HG02885 (cell line): ENCODE data around the gene LANCL3.
A peak's percentile ranks its signal among the peaks of the same experiment; 100 is the strongest.

ENCODE experiments used
- ATAC-seq: cut with Tn5 transposase; IDR thresholded peaks from one replicate; pipeline ENCODE4 v1.9.1; 2021; ENCODE audit warnings: mild to moderate bottlenecking; ENCODE audit not compliant: unreplicated experiment, poor library complexity

The LANCL3 gene

GRCh38 chrX:37677765-37678164, 106.3 kb downstream of the LANCL3 start:
- ATAC-seq, result peak; percentile 84

DNA sequence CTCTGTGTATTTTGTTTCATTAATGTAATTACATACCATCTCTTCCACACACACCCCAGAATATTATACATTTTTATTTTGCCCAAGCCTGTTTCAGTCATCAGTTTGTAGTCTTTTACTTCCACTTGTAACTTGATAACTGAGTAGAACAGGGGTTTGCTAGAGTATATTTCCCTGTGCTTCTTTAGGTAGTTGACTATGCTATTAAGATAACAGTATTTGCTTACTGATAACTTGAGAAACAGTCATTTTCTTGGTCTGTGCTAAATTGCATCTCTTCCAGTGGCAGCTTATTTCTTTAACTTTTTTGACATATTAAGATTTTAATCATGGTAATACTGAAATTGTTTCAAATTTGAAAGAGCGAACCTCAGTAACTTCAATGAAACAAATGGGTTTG, 107.1 kb downstream of the LANCL3 start:
- no peak for ATAC-seq

GRCh38 chrX:37679230-37679629, 107.8 kb downstream of the LANCL3 start:
- ATAC-seq, result no peak

DNA sequence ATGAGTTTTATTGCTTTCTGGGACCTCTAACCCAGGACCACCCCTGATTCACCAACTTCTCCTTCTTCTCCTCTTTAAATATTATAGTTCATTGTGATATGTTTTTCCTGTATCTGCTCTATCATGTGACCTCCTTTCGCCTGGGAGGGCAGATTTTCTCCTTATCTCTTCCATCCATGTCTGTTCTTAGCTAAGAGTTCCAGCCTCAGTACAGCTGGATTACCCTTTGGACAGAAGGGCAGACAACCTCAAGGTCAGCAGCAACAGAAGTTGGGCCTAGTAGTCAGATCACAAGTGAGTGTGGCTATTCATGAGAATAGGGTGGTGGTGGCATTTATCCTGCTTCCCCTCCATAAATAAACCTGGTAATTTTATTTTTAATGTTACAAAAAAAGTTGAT, 108.4 kb downstream of the LANCL3 start:
- no peak for ATAC-seq

GRCh38 chrX:37684426-37684825, 113.0 kb downstream of the LANCL3 start:
- ATAC-seq, result no peak

GRCh38 chrX:37684973-37685372, 113.5 kb downstream of the LANCL3 start:
- ATAC-seq, result no peak

GRCh38 chrX:37685381-37686359, 114.2 kb downstream of the LANCL3 start, which contains the start of gene XK:
XK (plus strand) TSS chrX:37685791; CDS start chrX:37685962, 171 bp downstream.
- peak; percentile 83 for ATAC-seq

- no peak for ATAC-seq
These were observed 115.0 kb downstream of the LANCL3 start for GRCh38 chrX:37686369-37686995.

DNA sequence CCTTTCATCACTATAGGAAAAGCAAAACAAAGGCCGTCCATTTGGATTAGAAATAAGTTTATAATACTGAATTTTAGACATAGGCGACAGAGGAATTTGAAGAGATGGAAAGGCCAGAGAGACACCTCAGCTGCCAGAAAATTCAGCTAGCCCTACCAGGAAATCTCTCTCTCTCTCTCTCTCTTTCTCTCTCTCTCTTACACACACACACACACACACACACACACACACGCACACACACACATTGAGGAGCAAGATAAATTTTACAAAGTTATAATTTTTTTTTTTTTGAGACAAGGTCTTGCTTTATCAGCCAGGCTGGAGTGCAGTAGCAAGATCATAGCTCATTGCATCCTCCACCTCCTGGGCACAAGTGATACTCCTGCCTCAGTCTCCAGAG, 115.5 kb downstream of the LANCL3 start:
- ATAC-seq, result no peak

- ATAC-seq, result no peak
These were observed 118.7 kb downstream of the LANCL3 start for GRCh38 chrX:37690119-37690518.

- ATAC-seq, result no peak
These were observed 121.5 kb downstream of the LANCL3 start for GRCh38 chrX:37692918-37693317.

- no peak for ATAC-seq
These were observed 125.8 kb downstream of the LANCL3 start for GRCh38 chrX:37697169-37697760.

GRCh38 chrX:37701588-37701987, 130.1 kb downstream of the LANCL3 start:
- ATAC-seq, result no peak

DNA sequence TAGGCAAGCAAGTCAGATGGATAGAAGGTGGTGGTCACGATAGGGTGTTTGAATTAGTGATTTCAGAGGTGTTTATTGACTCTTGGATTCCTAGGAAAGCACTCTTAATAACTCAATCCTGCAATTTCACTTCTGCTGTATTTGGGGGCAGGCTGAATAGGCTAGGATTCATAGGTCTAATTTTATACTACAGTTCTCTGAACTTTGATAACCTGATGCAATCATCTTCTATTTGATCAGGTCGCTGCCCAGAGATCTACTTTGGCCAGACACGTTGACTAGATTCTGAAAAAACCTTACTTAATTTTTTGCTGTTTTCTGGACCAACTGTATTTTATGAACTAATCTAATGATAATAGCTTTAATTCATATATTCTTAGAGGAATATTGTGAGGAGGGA, 140.5 kb downstream of the LANCL3 start:
- ATAC-seq, result no peak

DNA sequence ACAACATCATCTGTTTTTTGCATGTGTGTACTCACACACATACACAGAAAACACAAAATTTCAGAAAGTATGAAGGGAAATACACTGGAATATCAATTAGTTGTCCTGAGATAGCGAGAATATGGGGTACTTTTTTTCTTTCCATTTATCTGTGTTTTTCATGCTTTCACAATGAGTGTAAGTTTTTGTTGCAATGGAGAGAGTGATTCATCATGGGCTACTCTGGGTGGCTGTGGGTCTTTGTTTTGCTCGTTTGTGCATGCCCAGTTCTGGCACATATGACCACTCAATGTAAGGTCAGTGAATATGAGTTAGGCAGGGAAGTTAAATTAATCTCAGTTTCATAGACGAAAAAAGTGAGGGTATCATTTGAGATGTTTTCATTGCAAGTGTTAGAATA, 141.0 kb downstream of the LANCL3 start:
- ATAC-seq, result peak; percentile 48

DNA sequence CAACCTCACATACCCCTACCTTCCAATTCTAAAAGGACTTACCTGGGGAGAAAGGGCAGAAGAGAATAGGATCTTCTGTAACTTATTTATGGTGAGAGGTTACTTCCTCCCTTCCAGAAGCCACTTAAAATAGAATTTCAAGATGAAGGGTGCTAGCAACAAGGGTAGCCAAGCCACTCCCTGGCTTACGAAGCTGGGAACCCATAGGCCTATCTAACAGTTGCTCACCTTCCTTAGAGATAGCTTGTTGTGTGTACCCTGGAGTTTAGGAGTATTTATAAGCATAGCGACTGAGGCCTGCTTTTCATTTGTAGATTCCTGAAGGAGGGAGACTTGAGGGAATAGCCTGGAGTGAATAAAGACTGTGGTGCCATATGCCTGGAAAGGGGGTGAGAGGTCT, 143.0 kb downstream of the LANCL3 start:
- ATAC-seq, result no peak

DNA sequence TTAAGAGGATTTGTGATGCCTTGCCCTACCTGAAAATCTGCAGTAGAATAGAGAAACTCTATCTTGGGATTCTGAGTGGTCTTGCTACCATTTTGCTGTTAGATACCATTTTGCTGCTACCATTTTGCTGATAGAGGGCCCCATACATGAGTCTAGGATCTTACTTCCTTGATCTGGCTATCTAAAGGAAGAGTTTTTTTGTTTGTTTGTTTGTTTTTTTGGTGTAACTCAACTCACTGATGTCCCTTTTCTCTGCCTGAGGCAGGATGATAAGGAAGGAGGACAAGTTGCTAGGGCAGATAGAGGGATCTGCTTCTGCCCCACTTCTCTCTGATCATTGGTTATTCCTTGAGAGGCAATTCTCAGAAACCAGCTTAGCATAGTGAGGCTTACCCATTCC, 145.1 kb downstream of the LANCL3 start:
- no peak for ATAC-seq

DNA sequence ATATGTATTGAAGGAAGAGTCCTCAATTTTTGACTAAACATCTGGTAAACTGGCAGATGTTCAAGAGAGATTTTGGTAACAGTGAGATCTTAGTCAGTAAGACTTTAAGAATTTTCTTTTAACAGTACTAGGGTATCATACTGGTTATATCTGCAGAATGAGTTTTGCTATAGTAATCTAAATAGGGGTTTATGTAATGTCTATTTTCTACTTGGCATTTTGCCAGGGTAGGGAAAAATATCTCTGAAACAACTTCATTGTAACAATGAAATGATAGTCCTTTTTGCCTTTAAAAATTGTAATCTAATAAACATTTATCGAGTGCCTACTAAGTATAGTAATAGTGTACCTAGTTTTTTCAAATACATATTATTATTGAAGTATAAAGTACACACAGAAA, 146.2 kb downstream of the LANCL3 start:
- ATAC-seq, result no peak

DNA sequence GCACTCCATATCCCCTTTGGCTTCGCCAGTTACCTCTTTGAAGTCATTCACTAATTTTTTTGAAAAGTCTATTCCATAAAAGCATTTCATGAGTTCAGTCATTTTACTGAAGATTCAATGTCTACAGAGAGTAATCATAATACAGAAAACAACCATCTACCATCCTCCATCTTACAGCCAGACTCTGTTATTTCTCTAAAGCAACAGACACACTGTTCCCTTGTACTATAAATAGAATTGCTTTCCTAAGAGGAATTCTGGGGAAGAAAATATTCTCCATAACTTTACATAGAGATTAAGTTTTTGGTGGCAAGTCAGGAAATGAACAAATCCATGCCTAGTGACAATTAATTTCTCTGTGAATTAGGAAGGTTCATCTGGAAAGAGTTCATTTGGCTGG, 151.1 kb downstream of the LANCL3 start:
- no peak for ATAC-seq

DNA sequence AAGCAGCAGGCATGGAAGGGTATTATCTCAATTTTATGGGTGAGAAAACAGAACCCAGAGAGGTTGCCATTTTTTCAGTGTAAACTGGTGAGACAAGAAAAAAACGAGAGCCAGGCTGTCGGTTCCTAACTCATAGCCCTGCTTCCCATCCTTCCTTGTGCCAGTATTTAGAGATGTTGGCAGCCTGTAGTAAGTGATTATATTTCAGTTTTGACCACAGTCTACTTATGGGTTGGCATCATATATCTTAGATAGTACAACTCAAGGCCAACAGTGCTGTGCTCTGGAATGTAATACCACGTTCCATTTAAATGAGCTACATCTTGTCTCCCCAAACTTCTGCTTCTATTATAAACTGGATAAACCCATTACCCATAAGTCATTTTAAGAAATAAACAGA, 154.9 kb downstream of the LANCL3 start:
- ATAC-seq, result no peak
